Epidermal melanocyte (primary cell): ENCODE results near the gene ADPRS.

Experiments
- DNase-seq: peaks from one replicate; pipeline ENCODE4 v3.0.0; 2011; ENCODE audit warnings: low spot score; ENCODE audit not compliant: insufficient read length

ADPRS gene

DNA sequence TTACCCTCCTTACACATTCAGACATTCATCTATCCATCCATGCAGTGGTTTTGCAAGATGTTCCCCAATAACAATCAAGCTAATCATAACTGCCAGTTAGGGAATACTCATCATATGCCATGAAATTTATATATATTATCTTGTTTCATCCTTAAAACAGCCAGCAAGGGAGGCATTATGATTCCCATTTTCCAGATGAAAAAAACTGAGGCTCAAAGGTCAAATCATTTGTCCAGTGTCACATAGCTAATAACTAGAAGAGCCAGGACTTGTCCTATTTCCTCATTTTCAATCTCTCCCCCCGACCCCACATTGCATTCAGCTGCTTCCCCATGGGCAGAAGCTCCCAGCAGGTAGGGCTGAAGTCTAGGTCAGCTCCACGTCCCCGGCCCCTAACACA is 43.3 kb downstream of the ADPRS start:
- no peak for DNase-seq

DNA sequence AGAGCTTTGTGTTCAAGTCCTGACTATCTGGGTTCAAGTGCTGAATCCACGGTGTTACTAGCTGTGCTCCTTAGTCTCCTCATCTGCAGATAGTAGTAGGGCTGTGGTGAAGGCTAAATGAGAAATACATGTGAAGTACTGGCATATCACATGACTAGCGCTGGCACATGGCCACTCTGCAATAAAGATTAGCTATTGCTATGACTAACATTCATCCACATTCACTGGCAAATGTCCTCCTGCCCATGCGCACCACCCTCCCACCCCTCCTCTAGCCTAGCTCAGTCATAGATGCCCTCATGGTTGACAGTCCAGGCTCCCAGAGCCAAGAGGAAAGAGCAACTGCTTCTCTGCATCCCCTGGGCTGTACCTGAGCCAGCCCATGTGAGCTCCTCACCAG is 44.8 kb downstream of the ADPRS start:
- DNase-seq = peak; percentile 87

GRCh38 chr1:36134031-36134430 is 45.3 kb downstream of the ADPRS start:
- peak; percentile 9 for DNase-seq

GRCh38 chr1:36134505-36135329 is 46.0 kb downstream of the ADPRS start:
- DNase-seq = peak; percentile 67

DNA sequence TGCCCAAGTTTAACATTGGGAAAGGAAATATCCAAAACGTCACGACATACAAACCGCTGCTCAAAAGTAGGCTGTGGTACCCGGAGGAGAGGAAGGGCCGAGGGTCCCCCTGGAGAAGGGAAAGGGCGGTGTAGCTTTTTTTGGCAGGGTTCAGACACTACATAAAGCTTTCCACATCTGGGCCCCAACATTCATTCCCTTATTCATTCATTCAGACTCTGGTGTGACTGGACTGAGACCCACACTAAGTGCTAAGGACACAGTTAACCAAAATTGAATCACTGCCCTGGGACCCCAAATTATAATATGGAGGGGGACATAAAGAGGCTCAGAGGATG is 46.6 kb downstream of the ADPRS start:
- DNase-seq = no peak

DNA sequence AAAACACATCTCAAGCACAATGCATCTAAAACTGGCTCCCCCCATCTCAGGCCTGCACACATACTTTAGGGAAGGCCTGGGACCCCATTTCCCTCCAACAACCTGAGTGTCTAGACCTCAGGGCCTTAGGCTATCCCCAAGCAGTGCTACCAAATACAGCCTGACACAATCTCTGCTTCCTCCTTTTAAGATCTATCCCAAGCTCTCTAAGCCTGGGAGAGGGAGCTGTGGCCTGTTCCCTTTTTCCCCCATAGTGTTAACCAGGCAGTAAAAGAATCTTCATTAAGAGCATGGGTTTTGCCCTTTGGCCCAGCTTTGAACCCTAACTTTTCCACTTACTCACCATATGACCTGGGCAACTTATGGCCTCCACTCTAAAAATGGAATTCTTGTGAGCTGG is 47.1 kb downstream of the ADPRS start:
- peak; percentile 8 for DNase-seq

DNA sequence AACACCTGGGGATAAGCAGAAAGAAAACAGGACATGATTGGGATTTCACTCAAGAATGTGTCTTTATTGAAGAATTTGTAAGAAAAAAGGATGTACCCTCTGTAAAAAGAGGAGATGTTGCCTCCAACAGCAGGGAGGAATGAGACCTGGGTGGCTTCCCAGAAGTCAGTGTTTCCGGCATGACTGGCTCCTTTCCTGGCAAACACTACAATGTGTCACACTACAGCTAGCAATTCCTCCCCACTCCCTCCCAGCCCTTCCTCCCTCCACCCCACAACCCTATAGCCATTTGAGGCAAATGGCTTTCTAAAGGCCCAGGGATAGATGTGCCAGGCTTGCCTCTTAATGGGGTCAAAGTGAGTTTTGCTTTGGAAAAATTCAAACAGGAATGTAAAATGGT is 47.8 kb downstream of the ADPRS start:
- peak; percentile 17 for DNase-seq

DNA sequence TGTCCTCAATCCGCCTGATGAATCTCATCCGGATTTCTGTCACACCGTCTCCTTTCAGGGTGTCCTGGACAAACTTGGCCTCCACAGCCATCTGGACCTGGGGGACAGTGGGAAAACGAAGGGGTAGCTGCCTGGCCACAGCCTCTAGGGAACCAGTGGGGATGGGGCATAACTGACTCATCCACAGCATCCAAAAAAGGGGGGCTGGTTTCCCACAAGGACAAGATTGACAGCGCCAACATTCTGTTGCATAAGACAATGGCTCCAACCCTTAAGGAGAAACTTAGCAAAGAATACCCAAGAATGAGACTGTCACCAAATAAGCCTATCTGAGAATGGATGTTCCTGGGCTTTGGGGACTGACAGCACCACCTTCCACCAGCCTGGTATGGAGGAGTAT is 48.5 kb downstream of the ADPRS start:
- no peak for DNase-seq

- peak; percentile 8 for DNase-seq
Observed at GRCh38 chr1:36137776-36138175, 49.1 kb downstream of the ADPRS start.

- DNase-seq = no peak
Observed at GRCh38 chr1:36139521-36139920, 50.8 kb downstream of the ADPRS start.

GRCh38 chr1:36142121-36142520 is 53.4 kb downstream of the ADPRS start:
- DNase-seq = peak; percentile 63

DNA sequence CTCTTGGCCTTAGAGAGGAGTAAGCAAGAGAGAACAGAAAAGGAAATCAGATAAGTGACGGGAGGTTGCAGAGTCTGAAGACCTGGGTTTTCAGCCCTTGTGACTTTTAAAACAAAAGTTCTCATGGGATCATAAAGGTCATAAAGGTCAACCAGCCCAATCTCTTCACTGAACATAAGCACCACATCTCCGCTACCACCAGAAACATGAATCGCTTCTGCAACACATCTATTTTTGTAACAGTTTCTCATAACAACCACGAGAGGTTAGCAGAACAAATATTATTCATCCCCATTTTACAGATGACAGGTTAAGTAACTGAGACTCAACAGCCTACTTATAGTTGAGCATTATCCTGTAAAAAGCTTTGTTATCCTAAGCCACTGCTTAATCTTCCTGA is 54.7 kb downstream of the ADPRS start:
- DNase-seq = no peak
